Activated naive CD4-positive, alpha-beta T cell treated with Interleukin-2 at 50 U/mL for 16 hours (primary cell): ENCODE measurements around the gene CELSR1.

Experiments
- DNase-seq: peaks from one replicate; pipeline ENCODE4 v3.0.0-alpha.2; 2020

The CELSR1 gene

DNA sequence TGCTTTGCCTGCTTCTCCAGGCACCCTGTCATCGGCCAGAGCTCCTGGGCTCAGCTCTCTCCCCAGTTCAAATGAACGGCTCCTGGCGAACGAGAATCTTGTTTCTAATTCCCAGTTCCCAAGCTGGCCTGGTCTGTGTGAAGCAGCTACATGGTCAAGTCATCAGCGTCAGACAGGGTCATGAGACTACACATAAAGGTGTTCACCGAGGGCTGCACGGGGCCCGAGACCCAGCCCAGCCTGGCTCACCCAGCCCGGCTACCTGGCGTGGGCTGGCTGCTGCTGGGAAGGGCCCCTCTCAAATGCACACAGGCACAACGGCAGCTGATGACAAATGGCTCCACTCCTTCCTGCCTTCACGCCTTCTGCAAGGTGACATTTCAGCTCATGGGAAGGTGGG, 14.6 kb upstream of the CELSR1 start:
- no peak for DNase-seq

GRCh38 chr22:46551321-46551720, 13.9 kb upstream of the CELSR1 start:
- DNase-seq, result no peak

DNA sequence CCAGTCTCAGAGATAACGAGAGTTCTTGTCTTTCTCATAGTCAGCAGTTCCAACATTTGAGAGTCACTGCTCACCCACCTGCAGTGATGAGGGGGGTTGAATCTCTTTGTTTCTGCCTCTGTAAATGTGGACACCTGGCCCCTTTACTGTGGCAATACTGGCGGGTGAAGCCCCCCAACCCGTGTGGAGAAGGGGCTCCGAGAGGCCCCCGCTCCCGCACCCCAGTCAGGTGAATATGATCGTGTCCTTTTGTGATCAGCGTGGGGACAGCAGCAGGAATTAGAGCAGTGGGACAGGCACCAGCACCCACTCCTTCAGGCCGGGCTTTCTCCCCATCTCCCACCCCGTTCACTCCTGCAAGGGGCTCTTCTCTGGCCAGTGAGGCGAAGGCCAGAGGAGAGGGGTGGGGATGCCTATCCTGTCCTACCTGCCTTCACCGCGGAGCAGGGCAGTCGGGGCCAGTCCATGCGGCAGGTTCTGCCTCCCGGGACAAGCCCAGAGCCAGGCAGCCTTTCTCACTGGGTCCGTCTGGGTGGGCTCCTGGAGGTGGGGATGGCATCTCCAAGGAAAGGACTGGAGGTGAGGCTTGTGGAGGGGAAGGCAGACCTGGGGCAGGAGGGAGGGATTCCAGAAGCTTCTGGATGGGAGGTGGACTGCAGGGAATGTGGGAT, 12.7 kb upstream of the CELSR1 start:
- no peak for DNase-seq

- DNase-seq, result no peak
These were observed 12.1 kb upstream of the CELSR1 start for GRCh38 chr22:46549563-46549840.

- no peak for DNase-seq
These were observed 10.4 kb upstream of the CELSR1 start for GRCh38 chr22:46547883-46548244.

- no peak for DNase-seq
These were observed 9.9 kb upstream of the CELSR1 start for GRCh38 chr22:46547179-46547882.

GRCh38 chr22:46546466-46547178, 9.2 kb upstream of the CELSR1 start:
- DNase-seq, result no peak

DNA sequence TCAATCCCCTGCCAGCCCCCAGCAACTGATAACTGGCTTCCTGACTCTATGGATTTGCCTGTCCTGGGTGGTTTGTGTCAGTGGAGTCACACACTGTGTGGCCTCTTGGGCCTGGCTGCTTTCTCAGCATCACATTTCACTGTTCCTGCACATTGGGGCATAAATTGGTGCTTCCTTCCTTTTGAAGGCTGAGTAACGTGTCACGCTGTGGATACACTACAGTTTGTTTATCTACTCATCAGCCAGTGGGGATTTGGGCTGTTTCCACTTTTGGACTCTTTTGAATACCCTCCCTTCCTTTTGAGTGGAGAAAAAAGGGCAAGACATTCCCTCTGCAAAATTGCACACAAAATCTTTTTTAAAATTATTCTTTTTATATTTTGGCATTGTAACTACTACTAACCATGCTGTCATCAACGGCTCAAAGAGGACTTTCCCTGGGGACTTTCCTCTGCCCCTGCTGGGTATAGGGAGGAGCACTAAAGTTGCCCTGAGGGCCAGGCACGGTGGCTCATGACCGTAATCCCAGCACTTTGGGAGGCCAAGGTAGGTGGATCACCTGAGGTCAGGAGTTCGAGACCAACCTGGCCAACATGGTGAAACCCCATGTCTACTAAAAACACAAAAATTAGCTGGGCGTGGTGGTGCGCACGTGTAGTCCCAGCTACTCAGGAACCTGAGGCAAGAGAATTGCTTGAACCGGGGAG, 7.8 kb upstream of the CELSR1 start:
- DNase-seq, result no peak

DNA sequence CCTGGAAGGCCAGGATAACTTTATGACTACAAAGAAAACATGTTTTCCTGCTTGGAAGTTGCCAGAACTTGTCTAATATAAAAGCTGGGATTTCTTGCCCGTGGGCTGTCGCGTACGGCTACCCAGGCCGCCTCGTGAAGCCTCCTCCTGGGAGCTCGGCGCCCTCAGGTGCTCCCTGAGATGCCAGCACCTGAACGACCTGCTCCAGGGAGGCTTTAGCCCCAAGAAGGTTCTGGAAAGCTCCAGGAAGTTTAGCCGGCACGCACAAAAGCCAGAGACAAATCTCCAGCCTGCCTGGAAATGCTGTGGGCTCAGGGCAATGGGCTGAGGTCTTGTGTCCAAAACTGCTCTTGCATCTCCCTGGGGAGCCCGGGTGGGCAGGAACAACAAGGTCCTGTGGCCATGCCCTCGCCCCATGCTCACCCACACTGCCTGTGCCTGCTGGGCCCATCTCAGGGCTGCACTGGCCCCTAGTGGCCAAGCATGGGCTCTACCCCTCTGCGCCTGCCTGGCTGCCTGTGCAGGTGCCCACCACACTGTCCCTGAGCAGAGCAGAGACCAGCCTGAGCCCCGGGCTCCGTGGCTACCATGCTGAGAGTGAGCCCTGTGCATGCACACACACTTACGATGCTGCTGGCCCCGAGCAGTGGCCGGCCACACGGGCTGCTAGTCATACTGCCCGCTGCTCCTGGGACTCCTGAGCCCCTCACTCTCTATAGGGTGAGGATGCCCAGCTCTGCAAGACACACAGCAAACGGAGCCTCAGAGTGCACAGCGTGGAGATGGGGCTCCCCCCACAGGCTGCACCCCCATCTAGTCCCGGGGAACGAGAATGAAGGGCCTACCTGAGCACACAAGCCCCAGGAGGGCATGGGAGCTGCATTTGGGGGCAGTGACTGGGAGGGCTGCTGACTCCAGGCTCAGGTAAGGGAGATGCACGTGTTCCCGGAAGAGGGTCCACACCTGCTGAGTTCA, 4.9 kb upstream of the CELSR1 start:
- DNase-seq, result peak; percentile 73

GRCh38 chr22:46541536-46541935, 4.1 kb upstream of the CELSR1 start:
- no peak for DNase-seq

DNA sequence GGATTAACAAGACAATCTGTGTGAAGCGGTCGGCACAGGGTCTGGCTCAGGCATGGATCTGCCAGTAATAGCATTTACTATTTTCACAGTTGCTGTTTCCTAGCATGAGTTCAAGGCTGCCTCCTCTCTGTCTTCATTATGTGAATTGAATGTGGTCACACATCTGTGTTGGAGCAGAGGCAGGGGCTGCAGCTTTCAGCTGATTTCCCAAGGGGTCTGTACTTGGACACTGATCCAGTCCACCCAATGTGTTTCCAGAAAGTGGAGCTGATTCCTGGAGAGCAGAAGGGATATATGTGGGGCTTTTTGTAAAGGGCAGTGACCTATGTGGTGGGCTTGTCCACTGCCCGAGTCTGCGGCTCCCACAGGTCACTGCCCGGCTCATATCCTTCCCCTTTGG, 3.5 kb upstream of the CELSR1 start:
- DNase-seq, result no peak

- DNase-seq, result no peak
These were observed 1.7 kb upstream of the CELSR1 start for GRCh38 chr22:46539169-46539568.

DNA sequence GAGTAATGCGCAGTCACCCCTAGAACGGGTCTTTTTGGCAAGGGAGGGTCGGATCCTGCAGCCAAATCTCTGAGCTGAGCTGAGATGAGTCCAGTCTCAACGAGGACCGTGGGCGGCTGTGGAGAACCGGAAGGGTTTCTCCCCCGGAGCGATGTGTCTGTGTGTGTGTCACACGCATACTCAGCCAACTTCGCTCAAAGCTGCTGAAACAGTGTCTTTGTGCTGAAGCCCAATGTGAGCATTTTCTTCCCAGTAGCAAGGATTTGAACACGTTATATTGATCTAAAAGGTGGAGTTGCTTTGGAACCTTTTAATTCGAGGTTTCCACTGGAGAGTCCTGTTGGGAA, 1.4 kb upstream of the CELSR1 start:
- peak; percentile 43 for DNase-seq

DNA sequence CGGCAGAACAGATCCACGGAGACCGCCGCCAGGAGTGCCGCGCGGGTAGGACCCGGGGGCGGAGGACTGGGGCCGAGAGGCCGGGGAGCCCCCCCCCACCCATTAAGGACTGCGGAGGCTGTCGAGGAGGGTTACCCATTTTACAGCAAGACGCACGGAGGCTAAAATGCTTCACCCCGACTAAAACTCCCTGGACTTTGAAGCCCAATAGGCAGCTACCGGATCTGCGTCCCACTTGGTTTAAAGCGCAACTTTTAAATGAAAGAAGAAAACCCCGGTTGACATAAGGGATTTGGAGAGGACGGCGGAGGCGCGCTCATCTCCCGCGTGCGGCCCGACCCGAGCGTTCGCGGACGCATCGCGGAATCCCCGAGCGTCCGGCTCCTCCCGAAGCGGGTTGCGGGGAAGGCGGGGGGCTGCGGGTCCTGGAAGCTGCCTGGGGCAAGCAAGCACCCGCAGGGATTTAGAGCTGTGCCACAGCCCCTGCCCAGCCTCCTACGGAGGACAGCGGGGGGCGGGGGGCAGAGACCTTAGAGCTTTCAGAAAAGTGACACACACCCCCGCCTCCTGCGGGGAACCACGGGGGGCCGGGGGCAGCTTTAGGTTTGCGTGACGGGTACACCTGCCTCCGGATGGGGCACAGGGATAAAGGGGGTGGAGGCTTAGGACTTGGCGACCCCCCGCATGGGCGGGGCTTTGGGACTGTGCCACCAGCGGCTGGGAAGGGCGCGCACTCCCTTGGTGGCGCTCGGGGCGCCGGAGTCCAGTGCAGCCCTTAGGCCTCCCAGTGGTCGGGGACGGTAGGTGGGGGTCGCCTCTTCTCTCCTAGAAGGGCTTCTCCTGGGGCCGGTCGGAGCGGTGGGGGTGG, 760 bp upstream of the CELSR1 start:
- no peak for DNase-seq

DNA sequence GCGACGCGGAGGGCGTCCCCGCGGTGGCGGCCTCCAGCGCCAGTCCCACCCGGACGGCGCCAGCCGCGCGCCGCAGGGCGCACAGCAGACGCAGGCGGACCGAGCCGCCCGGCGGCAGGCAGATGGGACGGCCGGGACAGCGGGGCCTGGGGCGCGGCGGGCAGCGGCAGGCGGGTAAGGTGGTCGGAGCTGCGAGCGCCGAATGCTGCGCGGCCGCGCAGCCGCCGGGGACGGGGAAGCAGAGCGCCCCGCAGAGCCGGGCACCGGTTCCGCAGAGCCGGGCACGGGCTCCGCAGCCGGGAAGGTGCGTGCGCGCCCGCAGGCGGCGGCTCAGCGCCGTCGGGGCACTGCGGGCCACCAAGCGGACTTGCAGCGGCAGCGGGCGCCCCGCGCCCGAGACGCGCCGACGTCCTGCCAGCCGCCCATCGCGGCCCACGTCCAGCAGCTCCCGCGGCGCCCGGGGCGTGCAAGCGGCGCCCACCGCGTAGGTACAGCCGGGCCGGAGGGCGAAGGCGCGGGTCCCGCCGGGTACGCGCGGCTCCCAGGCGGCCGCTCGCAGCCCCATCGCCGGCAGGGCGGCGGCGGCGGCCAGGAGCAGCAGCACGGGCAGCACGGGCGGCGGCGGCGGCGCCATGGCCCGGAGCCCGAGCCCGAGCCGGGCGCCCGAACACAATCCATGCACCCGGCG, 739 bp downstream of the CELSR1 start:
- DNase-seq, result no peak

DNA sequence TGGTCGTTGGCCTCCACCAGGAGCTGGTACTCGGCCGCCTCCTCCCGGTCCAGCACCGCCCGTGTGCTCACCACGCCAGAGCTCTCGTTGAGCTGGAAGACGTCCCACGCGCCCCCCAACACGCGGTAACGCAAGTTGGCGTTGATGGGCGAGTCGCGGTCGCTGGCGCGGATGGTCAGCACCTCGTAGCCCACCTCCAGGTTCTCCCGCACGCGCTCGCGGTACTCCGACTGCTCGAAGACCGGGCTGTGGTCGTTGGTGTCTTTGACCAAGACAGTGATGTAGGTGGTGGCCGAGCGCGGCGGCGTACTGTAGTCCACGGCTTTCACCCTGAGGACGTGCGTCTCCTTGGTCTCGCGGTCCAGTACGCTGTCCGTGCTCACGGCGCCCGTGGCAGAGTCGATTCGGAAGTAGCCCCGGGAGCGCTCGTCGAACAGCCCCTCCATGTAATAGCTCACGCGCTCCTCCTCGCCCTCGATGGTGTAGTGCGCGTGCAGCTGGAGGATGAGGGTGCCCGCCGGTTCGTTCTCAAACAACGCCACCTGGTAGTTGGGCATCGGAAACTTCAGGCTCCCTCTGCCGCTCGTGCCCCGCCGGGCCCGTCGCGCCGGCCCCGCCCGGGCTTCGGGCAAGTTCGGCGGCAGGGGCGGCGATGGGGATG, 1.4 kb downstream of the CELSR1 start:
- no peak for DNase-seq

- no peak for DNase-seq
These were observed 2.4 kb downstream of the CELSR1 start for GRCh38 chr22:46534901-46535630.

GRCh38 chr22:46534177-46534776, 3.1 kb downstream of the CELSR1 start:
- no peak for DNase-seq

DNA sequence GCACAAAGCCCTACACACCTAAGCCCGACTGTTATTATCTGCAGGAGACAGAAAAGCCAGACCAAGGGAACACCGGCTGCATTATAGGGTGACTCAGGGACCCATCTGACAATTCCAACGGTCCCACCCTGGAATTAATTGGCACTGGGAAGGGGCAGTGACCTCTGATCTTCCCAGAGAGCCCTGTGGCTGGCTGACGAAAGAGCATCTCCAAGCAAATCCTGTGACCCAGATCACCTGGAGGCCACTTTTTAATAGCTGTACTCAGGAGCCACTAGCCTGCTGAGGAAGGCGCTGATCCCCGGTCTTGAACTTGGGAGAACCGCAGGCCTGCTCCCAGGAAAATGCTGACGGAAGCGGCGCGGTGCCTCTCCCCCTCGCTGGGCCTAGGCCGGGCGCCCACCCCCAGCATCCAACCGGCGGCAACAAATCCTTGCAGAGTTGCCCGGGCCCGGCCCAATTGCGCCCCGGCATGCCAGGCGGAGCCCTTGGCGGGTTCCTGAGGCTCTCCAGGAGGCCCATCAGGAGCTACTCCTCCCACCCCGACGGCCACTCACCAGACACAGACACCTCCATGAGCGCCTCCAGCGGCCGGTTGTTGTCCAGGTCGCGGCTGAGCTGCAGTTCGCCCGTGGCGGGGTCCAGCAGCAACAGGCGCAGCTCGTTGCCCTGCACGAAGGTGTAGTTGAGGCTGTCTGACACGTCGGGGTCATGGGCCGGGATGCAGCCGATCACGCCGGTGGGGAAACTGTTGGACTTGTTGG, 4.2 kb downstream of the CELSR1 start:
- no peak for DNase-seq
